Transverse colon (tissue), 3 donors: Measurements from ENCODE around the gene SHB.
A peak's percentile ranks its signal among the peaks of the same experiment; 100 is the strongest.

Source experiments
- CTCF ChIP-seq, 5 experiments: fragments of 200-600 bp in 3 of 5; fragments of 450-650 bp in 2 of 5; sonication (generic) in 3 of 5; IDR thresholded peaks; 1 replicate in 2 of 5; 2 replicates in 3 of 5; pipeline ENCODE4 v1.5.1; 2016 to 2017; ENCODE audit warnings: antibody characterized with exemption in 5 of 5, inconsistent platforms in 3 of 5, mild to moderate bottlenecking in 2 of 5, moderate library complexity in 1 of 5
- EP300 ChIP-seq: sonication (generic); formaldehyde crosslinking; IDR thresholded peaks from one replicate; pipeline ENCODE4 v1.6.1; 2017; ENCODE audit warnings: antibody characterized with exemption, low read depth
- POLR2A ChIP-seq: fragments of 450-650 bp; IDR thresholded peaks from one replicate; pipeline ENCODE4 v1.6.1; 2016; ENCODE audit warnings: antibody characterized with exemption, mild to moderate bottlenecking, moderate library complexity

- TF ChIP-seq CTCF (IDR thresholded peaks at IDR 0.05) (no peak), POLR2A (peak; percentile 61), EP300 (no peak)
Observed at GRCh38 chr9:38066914-38067858, 1.8 kb downstream of the SHB start.
